CD4-positive, alpha-beta T cell treated with Interleukin-4 for 4 hours (primary cell): Measurements from ENCODE around the gene CRYGN.

Experiments
- DNase-seq: peaks from one replicate; pipeline ENCODE4 v3.0.0-alpha.2; 2020

The CRYGN gene

GRCh38 chr7:151437866-151438516, 1.9 kb downstream of the CRYGN start:
- DNase-seq: no peak

GRCh38 chr7:151437159-151437553, 2.8 kb downstream of the CRYGN start:
- DNase-seq: no peak

GRCh38 chr7:151436446-151437158, 3.3 kb downstream of the CRYGN start:
- no peak for DNase-seq

GRCh38 chr7:151435971-151436370, 4.0 kb downstream of the CRYGN start:
- DNase-seq: no peak

- no peak for DNase-seq
Observed at GRCh38 chr7:151435103-151435916, 4.6 kb downstream of the CRYGN start.

GRCh38 chr7:151434549-151434948, 5.4 kb downstream of the CRYGN start:
- no peak for DNase-seq

GRCh38 chr7:151433721-151434400, 6.1 kb downstream of the CRYGN start:
- no peak for DNase-seq

GRCh38 chr7:151432658-151433521, 7.1 kb downstream of the CRYGN start:
- DNase-seq: peak; percentile 51

GRCh38 chr7:151431768-151432311, 8.1 kb downstream of the CRYGN start:
- no peak for DNase-seq

GRCh38 chr7:151431281-151431767, 8.6 kb downstream of the CRYGN start:
- no peak for DNase-seq

GRCh38 chr7:151430391-151431205, 9.3 kb downstream of the CRYGN start:
- no peak for DNase-seq

- peak; percentile 73 for DNase-seq
Observed at GRCh38 chr7:151429560-151430331, 10.2 kb downstream of the CRYGN start.

GRCh38 chr7:151429237-151429559, 10.7 kb downstream of the CRYGN start:
- DNase-seq: no peak

GRCh38 chr7:151428378-151429236, 11.3 kb downstream of the CRYGN start:
- no peak for DNase-seq

GRCh38 chr7:151427705-151428377, 12.1 kb downstream of the CRYGN start:
- DNase-seq: no peak

- DNase-seq: no peak
Observed at GRCh38 chr7:151426904-151427704, 12.8 kb downstream of the CRYGN start.

GRCh38 chr7:151426441-151426903, 13.5 kb downstream of the CRYGN start:
- no peak for DNase-seq
